GM12891 (cell line): ENCODE results near the gene TEDC1.

Experiments
- PAX5 ChIP-seq: IDR thresholded peaks from 2 replicates; pipeline ENCODE4 v1.6.1; 2011; ENCODE audit warnings: low read length, moderate library complexity, mild to moderate bottlenecking; ENCODE audit not compliant: insufficient read depth, severe bottlenecking
- POLR2A ChIP-seq: IDR thresholded peaks from 2 replicates; pipeline ENCODE4 v1.6.1; 2011; ENCODE audit warnings: low read depth, low read length, control low read depth
- POLR2AphosphoS5 ChIP-seq: IDR thresholded peaks from 2 replicates; pipeline ENCODE4 v1.6.1; 2011; ENCODE audit warnings: low read depth, low read length, control low read depth
- POU2F2 ChIP-seq: IDR thresholded peaks from 2 replicates; pipeline ENCODE4 v1.6.1; 2011; ENCODE audit warnings: low read depth, mild to moderate bottlenecking, control low read depth, low read length, moderate library complexity
- SPI1 ChIP-seq: IDR thresholded peaks from 2 replicates; pipeline ENCODE4 v1.6.1; 2011; ENCODE audit warnings: low read depth, low read length, control low read depth
- TAF1 ChIP-seq: IDR thresholded peaks from 2 replicates; pipeline ENCODE4 v1.6.1; 2011; ENCODE audit warnings: low read depth, low read length, control low read depth

DNA sequence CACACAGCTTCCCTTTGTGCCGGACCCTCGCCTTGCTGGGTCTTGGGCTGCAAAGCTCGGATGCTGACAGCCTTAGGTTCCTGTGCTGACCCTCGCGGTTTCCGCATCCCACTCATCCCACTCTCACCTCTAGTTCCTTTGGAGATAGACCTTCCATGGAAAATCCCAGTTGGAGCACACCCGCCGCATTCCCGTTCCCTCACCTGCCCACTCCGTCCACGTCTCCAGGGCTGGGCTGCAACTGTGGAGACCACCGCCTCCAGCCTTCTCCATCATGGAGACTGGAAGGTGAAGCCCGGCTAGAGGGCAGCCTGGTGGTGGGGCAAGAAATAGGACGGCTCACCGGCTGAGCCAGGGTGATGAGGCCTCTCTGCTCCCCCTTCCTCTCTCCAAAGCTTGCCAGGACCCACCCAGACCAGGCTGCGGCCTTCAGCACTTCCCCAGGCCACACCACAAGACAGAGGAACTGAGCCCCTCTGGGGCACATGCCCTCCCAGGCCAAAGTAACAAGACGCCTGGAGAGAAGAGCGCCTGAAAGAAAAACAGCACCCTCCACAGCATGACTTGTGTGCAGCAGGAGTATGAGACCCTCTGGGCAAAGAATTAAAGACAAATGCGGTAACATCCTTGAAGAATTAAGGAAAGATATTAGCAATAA, 50.3 kb downstream of the TEDC1 start:
- TF ChIP-seq TAF1 (no peak), POLR2A (no peak), POLR2AphosphoS5 (no peak), SPI1 (no peak), POU2F2 (no peak), PAX5 (no peak)
